ENCODE results near the gene LRRC3.
"Not testable (repeated sequence)": the region's sequence is repeated elsewhere in the genome, so short reads cannot be mapped to it uniquely, and the experiment has no call there.

The LRRC3 gene

DNA sequence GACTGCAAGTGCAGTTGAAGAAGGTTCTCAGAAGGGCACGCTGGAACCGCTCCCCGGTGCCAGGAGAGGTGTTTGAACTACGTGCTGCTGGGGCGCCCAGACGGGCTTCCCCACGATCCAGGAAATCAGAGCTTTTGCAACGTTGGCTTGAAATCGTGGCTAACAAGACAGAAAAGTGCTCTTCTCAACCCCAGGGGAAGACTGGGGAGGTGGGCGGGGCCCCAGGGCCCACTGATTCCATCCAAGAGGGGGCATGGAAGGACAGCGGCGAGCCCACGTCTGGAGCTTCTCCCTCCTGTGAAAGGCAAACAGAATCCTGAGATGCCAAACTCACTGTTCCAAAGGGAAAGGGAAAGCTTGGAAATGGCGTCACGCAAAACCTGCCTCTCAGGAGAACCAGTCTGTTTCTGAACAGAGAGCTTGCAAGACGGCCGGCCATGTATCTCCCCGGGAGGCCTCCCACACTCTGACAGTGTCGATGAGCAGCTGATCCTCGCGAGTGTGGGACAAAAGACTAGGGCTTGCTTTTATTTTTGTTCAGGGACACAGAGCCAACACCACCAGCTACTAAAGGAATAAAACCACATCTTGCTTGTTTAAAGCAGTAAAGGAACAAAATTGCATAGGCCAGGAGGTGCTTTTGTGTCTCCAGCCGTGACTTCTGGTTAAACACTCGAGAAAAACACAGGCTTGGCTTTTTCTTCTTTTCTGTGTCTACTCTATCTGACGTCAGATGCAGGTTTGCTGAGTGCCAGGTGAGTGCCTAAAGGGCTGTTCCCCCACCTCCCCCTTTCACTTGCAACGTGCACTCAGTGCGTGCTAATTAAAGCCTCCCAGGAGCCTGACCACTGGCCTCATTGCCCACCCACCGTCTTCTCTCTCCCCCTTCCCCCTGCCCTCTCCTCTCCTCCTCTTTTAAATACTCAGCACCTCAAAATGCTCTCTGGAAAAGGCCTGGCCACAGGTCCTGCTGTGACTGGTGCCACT is 41.5 kb downstream of the LRRC3 start:
- DNase-seq (ENCODE audit: low read depth in 2 of 2), result no peak

DNA sequence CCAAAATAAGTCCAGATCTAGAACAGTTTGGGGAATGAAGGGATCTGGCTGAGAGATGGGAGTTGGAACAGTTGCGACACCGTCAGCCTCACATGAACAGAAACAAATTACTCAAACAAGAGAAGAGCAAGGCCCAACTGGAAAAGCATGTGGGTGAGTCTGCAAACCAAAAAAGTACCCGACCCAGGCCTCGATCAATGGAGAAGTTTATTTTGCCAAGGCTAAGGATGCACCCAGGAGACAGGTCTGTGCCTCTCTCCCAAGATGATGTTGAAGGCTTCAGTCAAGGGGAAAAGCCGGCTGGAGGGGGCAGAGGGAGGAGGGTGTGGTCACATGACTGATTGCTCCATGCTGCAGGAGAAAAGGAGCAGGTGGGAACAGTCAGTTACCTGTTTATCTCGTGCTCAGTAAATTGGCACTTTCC is 42.4 kb downstream of the LRRC3 start:
- no peak for DNase-seq (ENCODE audit: low read depth in 2 of 2)

DNA sequence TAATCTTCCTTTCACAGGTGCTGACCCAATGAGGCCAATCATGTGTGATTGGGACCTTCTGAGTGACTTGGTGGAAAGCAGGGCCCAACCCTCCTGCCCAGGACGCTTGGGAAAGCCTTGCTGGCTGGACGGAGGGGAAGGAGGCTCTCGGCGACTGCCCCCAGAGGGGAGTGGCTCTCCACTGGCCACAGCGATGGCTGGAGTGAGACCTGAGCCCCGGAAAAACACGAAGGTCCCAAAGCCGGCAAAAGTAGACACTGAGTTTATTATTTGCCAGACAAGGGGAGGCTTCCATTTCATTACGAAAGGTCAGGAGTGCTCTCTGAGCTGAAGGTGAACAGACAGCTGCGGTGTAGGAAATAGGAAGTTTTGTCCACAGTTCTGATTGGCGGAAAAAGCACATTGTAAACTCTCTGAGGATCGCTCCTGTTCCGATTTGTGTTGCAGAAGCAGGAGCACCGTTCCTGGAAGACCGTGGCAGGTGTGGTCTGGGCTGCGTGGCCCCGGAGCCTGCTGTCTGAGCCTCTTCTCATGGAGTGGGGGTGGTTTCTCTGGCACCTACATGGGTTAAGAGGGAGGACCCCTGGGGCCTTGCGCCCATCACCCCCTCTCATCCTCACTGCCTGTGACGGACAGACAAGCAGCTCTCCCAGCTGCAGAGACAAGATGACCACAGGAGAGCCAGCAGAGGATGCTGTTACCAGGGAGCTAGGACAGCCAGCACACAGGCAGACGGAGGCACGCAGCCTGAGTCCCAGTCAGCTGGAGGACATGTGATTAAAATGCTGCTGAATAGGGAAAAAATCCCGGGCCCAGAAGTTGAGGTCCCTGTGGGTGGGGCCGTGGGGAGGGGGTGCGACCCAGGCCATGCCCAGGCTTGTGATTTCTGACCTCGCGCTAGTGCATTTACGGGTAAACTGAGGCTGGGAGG is 43.2 kb downstream of the LRRC3 start:
- no peak for DNase-seq (ENCODE audit: low read depth in 2 of 2)

DNA sequence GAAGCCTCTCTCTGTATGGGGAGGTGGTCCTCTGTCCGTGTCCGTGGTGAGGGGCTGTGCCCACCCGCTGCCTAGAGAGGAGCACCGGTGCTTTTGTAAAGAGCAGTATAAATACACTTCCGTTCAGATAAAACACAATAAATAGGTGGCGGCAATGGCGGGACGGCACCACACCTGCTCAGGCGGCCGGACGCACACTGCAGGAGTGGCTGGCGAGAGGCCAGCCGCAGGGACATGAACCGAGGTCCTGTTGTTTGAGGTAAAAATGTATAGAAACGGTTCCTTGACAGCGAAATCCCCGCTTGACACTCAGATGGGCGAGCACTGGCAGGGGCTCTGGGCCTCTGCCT is 43.9 kb downstream of the LRRC3 start:
- no peak for DNase-seq (ENCODE audit: low read depth in 2 of 2)

DNA sequence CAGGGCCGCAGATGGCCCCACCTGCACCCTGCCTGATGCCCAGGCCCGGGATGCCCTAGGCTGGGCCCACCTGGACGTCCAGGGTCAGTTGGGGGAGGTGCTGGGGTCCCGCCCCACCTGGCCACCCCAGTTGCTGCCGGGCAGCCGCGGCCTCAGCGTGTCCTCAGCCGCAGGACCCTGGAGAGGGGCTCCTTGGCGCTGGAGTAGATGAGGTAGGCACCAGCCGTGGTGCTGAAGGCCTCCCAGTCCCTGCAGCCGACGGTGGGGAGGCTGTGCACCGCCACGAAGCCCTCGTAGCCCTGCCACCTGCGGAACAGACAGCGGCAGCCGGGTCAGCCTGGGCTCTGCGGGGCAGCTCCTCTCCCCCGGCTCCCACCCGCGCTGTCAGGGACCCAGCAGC is 44.3 kb downstream of the LRRC3 start:
- DNase-seq (ENCODE audit: low read depth in 2 of 2), result no peak

DNA sequence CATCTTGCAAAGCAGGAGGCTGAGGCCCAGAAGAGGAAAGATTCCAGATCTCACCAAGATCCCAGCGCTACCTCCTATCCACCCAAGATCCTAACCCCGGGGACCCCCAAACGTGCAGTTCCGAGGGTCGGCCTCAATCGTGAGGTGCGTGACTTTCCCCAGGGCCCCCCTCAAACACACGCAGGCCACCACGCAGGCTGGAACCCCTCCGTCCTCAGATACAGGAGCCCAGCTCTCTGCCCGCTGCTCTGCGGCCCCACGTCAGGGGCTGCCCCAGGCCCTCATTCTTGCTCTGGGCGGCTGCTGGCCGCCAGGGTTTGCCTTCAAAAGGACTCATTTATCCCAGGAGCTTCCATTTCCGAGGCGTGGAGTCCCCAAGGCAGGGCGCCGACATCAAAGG is 44.8 kb downstream of the LRRC3 start:
- DNase-seq (ENCODE audit: low read depth in 2 of 2), result no peak

DNA sequence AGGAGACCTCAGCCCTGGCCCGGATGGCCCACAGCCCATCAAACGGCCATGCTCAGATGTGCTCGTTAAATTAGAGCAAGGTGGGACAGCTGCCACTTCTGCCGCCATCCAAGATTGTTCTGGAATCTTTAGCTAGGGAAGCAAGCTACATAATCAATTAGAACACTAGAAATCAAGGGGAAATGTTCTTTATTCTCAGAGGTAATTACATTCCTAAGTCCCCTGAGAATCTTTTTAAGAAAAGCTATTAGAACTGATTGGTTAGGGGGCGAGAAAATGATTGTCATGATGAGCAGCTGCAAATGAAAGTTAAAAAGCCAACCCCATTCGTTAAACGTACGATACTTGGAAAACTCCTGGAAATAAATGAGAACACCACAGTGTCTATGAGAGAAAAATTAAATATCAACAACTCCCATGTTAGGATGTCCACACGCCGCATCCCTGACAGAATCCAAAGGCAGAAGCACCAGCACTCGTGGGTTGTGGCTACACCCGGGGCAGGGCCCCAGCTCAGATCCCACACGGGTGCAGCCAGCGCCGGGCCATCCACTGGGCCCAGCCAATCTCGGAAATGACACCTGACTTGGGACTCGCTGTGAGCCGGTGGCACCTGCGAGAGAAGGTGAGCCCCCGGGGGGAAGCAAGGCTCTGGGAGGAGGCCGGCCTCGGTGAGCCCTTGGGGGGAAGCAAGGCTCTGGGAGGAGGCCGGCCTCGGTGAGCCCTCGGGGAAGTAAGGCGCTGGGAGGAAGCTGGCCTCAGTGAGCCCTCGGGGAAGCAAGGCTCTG is 47.1 kb downstream of the LRRC3 start:
- no peak for DNase-seq (ENCODE audit: low read depth in 2 of 2)

DNA sequence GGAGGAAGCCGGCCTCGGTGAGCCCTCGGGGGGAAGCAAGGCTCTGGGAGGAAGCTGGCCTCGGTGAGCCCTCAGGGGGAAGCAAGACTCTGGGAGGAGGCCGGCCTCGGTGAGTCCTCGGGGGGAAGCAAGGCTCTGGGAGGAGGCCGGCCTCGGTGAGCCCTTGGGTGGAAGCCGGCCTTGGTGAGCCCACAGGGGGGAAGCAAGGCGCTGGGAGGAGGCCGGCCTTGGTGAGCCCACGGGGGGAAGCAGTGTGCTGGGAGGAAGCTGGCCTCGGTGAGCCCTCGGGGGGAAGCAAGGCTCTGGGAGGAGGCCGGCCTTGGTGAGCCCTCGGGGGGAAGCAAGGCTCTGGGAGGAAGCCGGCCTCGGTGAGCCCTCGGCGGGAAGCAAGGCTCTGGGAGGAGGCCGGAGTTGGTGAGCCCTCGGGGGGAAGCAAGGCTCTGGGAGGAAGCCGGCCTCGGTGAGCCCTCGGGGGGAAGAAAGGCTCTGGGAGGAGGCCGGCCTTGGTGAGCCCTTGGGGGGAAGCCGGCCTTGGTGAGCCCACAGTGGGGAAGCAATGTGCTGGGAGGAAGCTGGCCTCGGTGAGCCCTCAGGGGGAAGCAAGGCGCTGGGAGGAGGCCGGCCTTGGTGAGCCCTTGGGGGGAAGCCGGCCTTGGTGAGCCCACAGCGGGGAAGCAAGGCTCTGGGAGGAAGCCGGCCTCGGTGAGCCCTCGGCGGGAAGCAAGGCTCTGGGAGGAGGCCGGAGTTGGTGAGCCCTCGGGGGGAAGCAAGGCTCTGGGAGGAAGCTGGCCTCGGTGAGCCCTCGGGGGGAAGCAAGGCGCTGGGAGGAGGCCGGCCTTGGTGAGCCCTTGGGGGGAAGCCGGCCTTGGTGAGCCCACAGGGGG is 47.9 kb downstream of the LRRC3 start:
- DNase-seq (ENCODE audit: low read depth in 2 of 2), result not testable (repeated sequence)

DNA sequence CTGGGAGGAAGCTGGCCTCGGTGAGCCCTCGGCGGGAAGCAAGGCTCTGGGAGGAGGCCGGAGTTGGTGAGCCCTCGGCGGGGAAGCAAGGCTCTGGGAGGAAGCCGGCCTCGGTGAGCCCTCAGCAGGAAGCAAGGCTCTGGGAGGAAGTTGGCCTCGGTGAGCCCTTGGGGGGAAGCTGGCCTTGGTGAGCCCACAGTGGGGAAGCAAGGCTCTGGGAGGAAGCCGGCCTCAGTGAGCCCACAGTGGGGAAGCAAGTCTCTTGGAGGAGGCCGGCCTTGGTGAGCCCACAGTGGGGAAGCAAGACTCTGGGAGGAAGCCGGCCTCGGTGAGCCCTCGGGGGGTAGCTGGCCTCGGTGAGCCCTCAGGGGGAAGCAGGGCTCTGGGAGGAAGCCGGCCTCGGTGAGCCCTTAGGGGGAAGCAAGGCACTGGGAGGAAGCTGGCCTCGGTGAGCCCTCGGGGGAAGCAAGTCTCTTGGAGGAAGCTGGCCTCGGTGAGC is 48.6 kb downstream of the LRRC3 start:
- DNase-seq (ENCODE audit: low read depth in 2 of 2), result no peak

DNA sequence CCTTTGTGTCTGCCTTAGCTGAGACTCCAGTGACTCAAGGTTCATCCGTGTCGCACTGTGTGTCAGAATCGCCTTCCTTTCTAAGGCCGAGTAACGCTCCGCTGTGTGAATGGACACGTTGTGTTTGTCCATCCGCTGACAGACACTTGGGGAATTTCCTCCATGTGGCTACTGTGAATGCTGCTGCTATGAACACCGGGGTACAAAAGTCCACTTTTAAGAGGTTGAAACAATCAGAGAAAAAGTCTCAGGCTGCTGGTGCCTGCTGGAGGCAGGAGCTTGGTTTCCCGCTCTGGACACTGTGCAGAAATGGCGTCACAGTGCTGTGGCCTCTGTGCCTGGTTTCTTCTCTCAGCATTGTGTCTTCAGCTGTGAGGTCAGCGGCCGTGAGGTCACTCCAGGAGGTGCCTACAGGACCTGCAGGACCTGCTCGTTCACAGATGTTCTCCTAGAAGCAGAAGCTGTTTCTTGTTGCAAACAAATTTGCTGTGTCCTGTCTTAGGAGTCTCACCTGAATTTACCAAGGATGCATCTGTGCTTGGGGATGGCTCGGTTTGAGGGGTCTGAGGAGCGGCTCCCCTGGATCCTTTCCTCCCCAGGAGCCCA is 50.5 kb downstream of the LRRC3 start:
- DNase-seq (ENCODE audit: low read depth in 2 of 2), result no peak

DNA sequence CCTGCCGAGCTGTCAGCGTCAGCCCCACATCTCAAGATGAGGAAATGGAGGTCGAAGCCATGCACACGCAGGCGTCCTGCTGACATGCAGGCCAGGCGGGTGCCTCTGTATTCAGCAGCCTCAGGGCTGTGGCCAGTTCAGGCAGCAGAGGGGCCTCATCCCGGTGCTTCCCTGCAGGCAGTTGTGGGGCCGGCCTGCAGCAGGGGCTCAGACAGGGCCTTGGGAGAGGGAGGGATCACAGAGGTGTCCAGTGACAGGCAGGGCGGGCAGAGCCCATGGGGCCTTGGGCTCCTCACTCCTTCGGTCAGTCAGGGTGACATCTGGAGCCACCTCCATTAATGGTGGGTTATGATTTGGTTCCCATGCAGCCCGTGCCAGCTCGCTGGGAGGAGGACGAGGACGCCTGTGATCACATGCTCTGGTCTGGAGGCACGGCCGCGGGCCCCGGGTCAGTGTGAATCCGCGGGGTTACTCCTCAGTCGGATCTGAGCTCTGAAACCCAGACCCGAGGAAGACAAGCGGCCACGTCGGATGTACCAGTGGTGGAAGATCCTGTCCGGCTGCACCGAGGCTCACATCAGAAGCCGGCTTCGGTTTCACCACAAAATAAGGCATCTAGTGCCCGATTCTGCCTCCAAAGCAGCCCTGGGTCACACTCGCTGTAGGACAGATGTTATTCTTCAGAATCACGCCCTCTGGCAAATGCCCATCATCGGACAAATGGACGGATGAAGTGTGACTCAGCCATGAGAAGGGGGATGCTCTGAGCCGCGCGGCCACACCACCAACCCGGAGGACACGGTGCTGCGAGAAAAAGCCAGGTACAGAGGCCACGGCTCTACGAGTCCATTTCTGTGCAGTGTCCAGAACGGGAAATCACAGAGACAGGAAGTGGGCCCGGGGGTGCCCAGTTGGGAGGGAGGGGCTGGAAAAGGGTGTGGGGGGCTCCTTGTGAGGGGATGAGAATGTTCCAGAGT is 51.3 kb downstream of the LRRC3 start:
- DNase-seq (ENCODE audit: low read depth in 2 of 2), result no peak

DNA sequence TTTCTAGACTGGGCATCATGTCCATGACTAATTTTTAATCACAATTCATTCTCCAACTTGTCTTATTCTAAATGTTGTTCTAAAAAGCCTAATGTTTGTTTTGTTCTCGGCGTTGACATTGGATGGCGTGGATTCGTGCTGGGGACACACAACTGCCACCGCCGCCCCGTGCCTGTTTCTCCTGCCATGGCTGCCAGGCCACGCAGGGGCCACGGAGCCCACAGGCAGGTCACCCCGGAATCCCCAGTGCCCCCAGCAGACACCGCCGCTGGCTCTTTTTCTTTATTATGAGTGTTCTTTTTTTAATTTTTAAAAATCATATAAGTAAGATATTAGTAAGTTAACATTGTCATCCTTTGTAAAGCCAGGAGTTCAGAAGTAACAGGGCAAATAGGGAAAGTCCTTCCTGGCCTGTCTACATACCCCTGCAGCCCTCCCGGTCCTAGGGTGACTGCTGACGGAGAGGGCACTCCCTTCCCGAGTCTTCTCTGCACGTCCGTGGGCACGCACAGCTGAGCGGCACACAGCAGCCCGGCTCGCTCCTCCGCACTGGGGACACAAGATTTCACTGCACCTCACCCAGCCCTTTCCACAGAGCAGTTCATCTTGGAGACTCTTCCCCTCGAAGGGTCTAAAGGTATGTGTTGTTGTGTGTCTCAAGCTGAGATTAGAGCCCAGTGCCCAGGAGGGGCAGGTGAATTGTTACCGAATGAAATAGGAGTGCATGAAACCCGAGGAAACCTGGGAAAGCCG is 52.5 kb downstream of the LRRC3 start:
- DNase-seq (ENCODE audit: low read depth in 2 of 2), result no peak

DNA sequence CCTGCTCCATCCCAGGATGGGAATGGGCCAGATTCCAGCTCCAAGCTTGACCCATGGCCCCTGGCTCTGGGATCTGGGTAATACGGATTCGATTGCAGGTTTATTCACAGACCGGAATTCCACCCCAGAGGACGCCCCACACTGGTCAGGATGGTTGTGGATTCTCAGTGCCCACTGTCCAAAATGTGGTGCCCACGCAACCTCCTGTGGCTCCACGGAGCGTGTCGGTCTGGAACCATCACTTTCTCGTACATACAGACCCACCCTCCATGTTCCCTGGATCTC is 53.1 kb downstream of the LRRC3 start:
- DNase-seq (ENCODE audit: low read depth in 2 of 2), result no peak

DNA sequence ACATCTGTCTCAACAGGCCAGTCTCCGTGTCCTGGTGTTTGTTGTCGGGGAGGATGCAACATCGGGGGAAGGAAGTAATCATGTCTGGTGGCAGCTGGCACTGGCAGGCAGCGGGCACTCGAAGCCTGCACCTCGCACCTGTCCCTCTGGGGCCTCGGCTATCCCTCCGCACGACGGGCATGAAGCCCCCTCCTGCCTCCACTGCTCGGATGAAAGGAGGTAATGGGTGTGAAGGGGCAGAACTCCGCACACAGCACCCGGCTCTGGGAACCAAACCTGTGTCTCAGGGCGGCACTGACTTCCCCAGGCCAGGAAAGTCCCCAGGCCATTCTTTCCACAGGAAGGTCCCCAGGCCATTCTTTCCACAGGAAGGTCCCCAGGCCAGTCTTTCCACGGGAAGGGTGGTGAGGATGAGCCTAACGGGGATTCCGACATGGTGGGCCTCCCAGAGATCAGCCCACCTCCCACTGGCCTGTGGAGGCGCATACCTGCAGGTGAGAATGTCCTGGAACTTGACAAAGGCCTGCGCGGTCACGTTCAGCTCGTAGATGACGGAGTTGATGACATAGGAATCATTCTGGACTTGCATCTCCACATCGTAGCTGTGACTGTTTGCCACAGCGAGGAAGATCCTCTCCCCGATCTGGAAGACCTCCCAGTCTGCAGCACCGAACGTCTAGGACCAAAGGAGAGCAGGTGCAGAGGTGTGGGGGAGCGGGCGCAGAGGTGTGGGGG is 53.6 kb downstream of the LRRC3 start:
- no peak for DNase-seq (ENCODE audit: low read depth in 2 of 2)

DNA sequence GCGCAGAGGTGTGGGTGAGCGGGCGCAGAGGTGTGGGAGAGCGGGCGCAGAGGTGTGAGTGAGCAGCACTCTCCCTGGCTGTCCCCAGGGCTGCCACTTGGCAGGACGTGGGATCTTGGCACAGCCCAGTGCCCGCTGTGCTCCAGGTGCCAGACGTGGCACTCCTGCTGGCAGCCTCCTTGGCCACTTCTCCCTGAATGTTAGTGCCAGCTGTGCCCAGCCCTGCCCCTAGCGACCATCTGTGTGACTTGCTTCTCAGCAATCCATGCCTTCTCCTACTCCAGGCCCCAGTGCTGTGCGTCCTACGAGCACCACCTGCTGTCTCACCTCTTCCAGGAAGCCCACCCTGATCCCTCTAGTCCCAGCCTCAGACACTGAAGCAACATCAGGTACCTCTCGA is 54.2 kb downstream of the LRRC3 start:
- DNase-seq (ENCODE audit: low read depth in 2 of 2), result no peak

DNA sequence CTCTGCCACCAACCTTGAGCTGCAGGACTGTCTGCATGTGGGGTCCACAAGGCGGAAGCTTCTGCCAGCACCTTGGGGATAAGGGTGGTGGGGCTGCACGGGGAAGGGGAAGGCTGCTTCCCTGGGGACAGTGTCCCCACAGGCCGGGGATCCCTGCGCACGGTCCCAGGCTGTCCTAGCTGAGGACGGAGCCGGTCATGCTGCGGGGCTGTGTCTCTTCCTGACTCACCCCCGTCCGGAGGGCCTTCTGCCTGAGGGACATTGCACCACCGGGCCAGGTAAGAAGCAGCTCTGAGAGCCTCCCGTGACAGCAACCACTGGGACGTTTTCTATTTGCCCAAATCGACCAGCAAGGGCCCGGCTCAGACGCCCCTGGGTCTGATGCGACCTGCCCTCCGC is 54.8 kb downstream of the LRRC3 start:
- no peak for DNase-seq (ENCODE audit: low read depth in 2 of 2)

DNA sequence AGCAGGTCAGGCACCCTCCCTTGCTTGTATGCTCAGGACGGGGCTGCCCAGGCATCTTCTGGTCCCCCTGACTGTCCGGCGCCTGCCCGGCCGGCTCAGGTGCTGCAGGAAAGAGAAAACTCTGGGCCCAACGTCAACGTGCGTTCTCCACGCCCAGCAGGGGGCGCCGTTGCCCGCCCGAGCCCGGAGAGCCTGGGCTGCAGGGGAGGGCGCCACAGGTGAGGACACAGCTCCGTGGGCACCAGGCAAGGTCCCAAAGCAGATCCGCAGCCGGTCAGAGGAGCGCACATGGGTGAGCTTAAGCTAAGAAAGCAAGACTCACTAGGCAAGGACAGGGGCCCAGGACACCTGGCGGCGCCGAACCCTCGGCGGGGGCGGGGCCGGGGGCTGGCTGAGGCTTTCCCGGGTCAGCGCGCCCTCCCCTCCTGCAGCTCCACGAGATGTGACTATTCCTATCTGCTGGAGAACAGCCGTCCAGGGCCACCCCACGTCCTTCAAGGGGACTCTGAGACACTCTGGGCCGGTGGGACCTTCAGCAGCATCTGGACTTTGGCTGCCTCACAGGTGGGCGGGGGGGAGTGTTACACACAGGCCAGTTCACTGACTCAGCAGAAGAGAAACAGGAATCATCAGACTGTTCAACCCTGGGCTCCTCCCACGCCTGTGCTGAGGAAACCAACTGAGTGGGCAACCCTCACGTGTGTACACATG is 55.4 kb downstream of the LRRC3 start:
- peak in 1 of 2 experiments; percentile 3 for DNase-seq (ENCODE audit: low read depth in 2 of 2)
